Measurements from ENCODE around the gene SSR2.

Gene SSR2

GRCh38 chr1:155976062-155976912 is 44.5 kb downstream of the SSR2 start:
- in situ Hi-C loops (cut with MboI; ENCODE audit: low sequenced_read_pairs): no loop called here

DNA sequence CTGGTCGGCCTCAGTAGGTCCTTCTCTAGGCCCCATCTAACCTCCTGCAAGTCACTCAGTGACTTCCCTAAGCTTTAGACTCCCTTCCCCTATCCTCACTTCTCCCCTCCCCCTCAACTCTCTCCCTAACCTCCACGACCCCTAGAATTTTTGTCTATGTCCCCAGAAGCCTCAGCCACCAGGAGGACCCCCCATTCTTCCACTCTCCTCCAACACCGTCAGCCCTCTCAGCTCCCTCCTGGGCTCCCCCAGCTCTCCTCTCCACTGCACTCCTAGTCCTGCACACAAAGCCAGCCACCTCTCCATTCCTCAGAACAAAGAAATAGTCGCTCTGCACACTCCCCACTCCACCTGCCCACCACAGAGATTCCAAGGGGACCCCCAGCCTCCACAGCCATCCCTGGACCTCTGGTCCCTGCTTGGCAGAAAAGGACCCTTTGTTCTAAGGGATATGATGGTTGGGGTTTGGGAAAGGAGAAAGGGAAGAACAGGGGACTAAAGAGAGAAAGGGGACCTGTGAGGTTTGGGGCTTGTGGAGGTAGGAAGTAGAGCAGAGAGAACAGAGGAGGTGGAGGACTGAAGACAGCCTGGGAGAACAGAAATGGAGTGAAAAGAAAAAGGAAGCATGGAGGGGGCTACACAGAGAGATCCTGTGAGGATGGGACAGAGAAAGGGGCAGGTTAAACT is 45.2 kb downstream of the SSR2 start:
- in situ Hi-C loops (cut with MboI; ENCODE audit: low sequenced_read_pairs): no loop called here

DNA sequence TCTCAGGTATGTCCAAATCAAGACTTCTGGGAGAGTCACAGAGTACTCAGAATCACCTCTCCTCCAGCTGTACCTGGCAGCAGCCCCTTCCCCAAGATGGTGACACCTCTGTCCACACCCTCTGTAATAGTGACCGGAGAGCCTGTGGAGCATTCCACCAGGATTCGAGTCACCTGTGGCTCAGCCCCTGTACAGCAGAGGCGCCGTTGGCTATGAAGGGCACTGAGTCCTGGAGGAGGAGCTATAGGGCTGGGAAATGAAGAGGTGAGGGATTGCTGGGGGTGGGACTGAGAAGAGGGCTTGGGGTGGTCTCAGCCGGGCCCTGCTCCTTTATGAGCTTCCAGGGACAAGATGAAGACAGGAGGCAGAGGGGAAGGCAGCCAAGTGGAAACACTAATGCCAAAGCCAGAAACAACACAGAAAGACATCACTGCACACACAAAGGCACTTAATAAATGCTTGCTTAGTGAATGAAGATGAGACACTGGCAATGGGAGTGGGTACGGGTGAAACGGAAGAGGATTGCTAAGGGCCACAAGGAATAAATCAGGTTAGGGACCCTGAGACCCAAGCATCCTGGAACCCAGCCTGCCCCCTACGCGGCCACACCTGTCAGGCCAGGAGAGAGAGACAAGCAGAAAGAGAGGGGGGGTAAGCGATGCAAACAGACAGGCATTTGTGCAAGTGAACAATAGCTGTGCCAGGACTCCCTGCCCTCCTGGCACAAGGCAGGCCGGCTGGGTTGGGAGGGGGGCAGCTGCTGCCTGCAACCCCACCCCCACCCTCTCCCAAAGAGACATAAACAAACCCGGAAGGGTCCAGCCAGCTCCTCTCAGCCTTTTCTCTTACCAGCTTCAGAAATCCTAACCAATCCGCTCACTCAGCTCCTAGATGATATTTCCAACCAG is 46.3 kb downstream of the SSR2 start:
- in situ Hi-C loops (cut with MboI; ENCODE audit: low sequenced_read_pairs): no loop called here

DNA sequence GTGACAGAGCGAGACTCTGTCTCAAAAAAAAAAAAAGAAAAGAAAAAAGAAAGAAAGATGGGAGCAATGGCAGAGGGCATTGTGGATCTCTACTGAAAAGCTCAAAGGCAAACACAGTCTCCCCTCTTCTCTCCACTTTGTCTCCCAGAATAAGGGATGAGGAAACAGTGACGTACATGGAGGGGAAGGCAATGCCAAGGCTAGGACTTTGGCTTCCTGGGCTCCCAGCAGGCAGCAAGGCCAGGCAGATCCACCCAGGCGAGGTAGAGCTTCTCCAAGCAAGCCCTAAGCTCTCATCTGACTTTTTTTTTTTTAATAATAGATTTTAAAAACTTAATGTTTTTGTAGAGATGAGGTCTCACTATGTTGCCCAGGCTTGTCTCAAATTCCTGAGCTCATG is 47.0 kb downstream of the SSR2 start:
- in situ Hi-C loops (cut with MboI; ENCODE audit: low sequenced_read_pairs): no loop called here

DNA sequence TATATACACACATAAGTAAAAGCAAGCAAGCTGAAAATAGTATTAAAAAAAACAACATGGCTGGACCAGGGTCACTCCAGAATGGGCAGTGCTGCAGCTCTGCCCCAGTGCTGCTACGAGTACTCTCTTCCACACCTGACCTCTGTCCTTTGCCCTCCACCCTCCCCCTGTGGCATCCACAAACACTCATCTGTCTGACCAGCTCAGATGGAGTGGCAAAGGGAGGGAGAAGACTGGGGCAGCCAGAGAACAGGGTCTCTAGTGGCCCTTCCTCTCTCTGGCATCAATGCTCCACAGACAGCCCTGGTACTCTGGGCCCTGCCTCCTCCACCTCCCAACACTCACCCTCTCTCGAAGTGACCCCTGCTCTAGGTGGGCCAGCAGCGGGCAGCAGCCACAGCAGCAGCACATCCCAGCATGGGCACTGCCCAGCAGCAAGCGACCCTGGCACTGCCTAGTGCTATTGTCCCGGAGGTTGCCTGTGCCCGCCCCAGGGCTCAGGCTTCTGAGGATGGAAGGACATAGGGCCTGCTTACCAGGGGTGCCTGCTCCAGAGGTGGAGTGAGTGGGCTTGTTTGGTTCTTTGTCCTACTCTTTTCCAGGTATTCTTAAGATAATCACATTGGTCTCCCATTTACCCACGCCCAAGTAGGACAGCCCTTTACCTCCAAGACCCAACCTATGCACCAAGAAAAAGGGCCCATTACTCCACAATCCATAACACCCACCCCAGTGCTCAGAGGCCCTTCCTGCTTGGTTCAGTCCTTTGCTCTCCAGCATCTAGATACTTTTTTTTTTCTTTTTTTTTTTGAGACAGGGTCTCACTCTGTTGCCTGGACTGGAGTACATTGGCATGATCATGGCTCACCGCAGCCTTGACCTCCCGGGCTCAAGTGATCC is 48.6 kb downstream of the SSR2 start:
- in situ Hi-C loops (cut with MboI; ENCODE audit: low sequenced_read_pairs): no loop called here

GRCh38 chr1:155970531-155971167 is 50.1 kb downstream of the SSR2 start:
- in situ Hi-C loops (cut with MboI; ENCODE audit: low sequenced_read_pairs): no loop called here

GRCh38 chr1:155969377-155969791 is 51.4 kb downstream of the SSR2 start:
- in situ Hi-C loops (cut with MboI; ENCODE audit: low sequenced_read_pairs): no loop called here

DNA sequence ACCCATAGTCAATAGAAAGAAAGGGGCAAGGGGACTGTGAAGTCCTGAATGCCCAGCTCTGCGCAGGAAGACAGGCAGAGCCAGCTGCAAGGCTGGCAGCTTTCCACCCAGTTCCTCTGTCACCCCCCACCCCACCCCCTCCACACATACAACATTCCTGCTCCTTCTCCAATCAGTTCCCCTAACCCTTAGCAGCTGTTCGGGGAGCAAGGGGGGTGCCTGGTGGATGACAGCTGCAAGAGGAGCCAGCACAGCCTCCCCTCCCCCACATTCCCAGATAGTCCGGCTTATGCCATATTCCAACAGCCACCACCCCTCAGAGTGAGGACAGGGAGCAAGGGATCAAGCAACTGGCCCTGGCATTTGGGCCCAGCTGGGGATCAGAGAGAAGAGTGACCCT is 52.1 kb downstream of the SSR2 start:
- in situ Hi-C loops (cut with MboI; ENCODE audit: low sequenced_read_pairs): no loop called here

DNA sequence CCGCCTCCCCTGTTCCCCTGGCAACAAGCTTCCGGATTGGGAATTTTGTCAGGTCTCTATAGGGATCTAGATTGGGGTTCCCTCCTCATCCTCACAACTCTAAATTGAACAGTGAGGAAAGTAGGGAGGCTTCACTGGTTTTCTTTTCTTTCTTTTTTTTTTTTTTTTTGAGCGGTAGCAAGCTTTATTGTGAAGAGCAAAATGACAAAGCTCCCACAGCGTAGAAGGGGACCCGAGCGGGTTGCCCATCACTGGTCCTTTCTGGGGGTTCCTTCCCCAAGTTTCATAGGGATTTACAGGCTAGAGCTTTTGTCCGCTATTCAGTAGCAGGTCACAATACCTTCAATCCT is 52.7 kb downstream of the SSR2 start:
- in situ Hi-C loops (cut with MboI; ENCODE audit: low sequenced_read_pairs): no loop called here

DNA sequence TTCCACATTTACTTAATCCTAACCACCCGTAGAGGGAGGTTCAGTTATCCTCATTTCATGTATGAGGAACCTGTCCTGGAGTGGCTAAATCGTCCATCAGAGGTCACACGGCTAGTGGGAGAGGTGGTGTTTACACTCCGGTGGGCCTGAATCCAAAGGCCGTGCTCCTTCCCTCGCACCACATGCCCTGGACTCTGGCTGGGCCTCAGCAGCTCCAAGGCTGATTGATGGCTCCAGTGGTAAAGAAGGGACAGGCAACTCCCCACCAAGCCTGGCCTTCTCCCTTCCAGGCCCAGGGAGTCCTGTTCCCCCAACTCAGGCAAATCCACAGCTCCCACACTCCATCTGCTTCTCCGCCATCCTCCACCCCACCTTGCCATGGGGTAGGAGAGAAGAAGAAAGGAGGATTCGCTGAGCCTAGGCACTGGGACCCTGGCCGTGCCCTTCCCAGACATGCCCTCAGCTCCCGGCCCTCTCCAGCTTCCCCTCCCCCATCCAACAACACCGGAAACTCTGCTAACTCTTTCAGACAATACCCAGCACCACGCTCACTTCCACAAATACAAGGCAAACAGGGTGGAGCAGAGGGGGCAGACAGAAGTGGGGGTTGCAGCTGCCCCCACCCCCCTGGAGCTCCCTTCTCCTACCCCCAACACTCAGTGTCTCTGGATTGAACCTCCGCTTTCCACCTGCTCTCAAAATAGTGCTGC is 53.3 kb downstream of the SSR2 start:
- in situ Hi-C loops (cut with MboI; ENCODE audit: low sequenced_read_pairs): no loop called here

DNA sequence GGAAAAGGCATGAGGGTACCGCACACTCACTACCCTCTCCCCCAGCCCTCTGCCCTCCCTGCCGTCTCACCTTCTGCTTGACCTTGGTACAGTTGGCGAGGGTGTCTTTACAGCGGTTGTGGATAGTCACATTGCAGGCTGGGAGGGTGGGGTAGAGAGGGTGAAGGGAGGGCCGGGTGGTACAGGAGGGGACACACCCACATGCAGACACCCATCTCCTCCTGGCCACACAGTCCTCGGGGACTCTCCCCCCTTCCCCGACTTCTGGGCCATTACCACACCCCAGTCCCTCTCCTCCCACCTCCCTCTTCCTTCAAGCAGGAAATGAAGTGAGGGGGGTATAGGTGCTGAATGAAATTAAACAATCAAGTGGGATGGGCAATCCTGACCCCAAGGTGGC is 54.0 kb downstream of the SSR2 start:
- in situ Hi-C loops (cut with MboI; ENCODE audit: low sequenced_read_pairs): no loop called here

DNA sequence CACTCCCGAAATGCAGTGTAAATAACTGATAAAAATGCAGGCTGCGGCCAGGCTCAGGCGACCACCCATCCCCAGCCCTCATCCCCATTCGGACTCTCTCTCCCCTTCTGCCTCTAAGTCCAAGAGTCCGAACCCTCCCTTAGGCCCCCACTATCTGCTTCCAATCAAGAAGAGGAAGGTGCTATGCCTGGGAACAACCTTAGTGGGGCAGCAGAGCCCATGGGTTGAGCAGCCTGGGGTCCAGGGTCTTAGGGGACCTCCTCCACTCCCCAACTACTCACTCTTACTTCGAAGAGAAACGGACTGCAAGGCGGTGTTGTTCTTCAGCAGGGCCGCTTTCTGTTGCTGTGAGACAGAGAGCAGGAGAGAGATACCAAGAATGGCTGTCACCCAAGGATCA is 54.6 kb downstream of the SSR2 start:
- in situ Hi-C loops (cut with MboI; ENCODE audit: low sequenced_read_pairs): no loop called here

GRCh38 chr1:155964193-155964592 is 56.6 kb downstream of the SSR2 start:
- in situ Hi-C loops (cut with MboI; ENCODE audit: low sequenced_read_pairs): no loop called here

- in situ Hi-C loops (cut with MboI; ENCODE audit: low sequenced_read_pairs): no loop called here
These were observed 58.0 kb downstream of the SSR2 start for GRCh38 chr1:155962599-155963211.

- in situ Hi-C loops (cut with MboI; ENCODE audit: low sequenced_read_pairs): no loop called here
These were observed 58.8 kb downstream of the SSR2 start for GRCh38 chr1:155961937-155962336.

- in situ Hi-C loops (cut with MboI; ENCODE audit: low sequenced_read_pairs): no loop called here
These were observed 60.5 kb downstream of the SSR2 start for GRCh38 chr1:155960081-155960745.

Data from HL-60/S4 (cell line).